ENCODE data around the gene OVOL1. TPM values are rescaled to one million over a fixed set of nuclear protein-coding genes. Genes with fewer than 3 reads are reported as not detected.

OVOL1 gene
- total RNA-seq, 1 donor from 2014 or later, result 12.5 TPM

- H3K4me3 ChIP-seq (ENCODE audit: low read depth, low read length), result no peak overlapping the region
- TF ChIP-seq CTCF (conservative IDR thresholded peaks at IDR 0.05; ENCODE audit: low read depth, low read length), result no peak
- no peak for DNase-seq (ENCODE audit: low read depth)
Observed at GRCh38 chr11:65787649-65788622, 1.1 kb downstream of the OVOL1 start.

- no peak for TF ChIP-seq CTCF (conservative IDR thresholded peaks at IDR 0.05; ENCODE audit: low read depth, low read length)
- H3K4me3 ChIP-seq (ENCODE audit: low read depth, low read length), result no peak overlapping the region
- DNase-seq (ENCODE audit: low read depth), result no peak
Observed at GRCh38 chr11:65788821-65789220, 2.0 kb downstream of the OVOL1 start.

- no peak for DNase-seq (ENCODE audit: low read depth)
- no peak overlapping the region for H3K4me3 ChIP-seq (ENCODE audit: low read depth, low read length)
Observed at GRCh38 chr11:65789230-65790103, 2.6 kb downstream of the OVOL1 start.

GRCh38 chr11:65790104-65790901, 3.4 kb downstream of the OVOL1 start:
- no peak for TF ChIP-seq CTCF (conservative IDR thresholded peaks at IDR 0.05; ENCODE audit: low read depth, low read length)
- no peak overlapping the region for H3K4me3 ChIP-seq (ENCODE audit: low read depth, low read length)
- no peak for DNase-seq (ENCODE audit: low read depth)

More at GRCh38 chr11:65789230-65790103, 2.6 kb downstream of the OVOL1 start:
- no peak for TF ChIP-seq CTCF (conservative IDR thresholded peaks at IDR 0.05; ENCODE audit: low read depth, low read length)

GRCh38 chr11:65790902-65791650, 4.2 kb downstream of the OVOL1 start:
- no peak for DNase-seq (ENCODE audit: low read depth)
- no peak for TF ChIP-seq CTCF (conservative IDR thresholded peaks at IDR 0.05; ENCODE audit: low read depth, low read length)
- H3K4me3 ChIP-seq (ENCODE audit: low read depth, low read length), result no peak overlapping the region
